Endothelial cell (in vitro differentiated cells): Measurements from ENCODE around the gene SLC8A1. TPM values are rescaled to one million over a fixed set of nuclear protein-coding genes. Genes with fewer than 3 reads are reported as not detected.

ENCODE experiments used
- DNase-seq: peaks from one replicate; pipeline ENCODE4 v3.0.0; 2021; ENCODE audit warnings: low spot score
- H3K27ac Mint-ChIP-seq: one replicate; pipeline ENCODE4 v1.8.0; 2021; ENCODE audit warnings: mixed read lengths, inconsistent platforms; ENCODE audit not compliant: unreplicated experiment
- H3K27me3 Mint-ChIP-seq: one replicate; pipeline ENCODE4 v1.8.0; 2021; ENCODE audit warnings: mild to moderate bottlenecking, moderate library complexity, mixed read lengths, inconsistent platforms; ENCODE audit not compliant: unreplicated experiment
- H3K36me3 Mint-ChIP-seq: one replicate; pipeline ENCODE4 v1.8.0; 2021; ENCODE audit warnings: mild to moderate bottlenecking, low read depth, mixed read lengths, inconsistent platforms; ENCODE audit not compliant: unreplicated experiment
- H3K4me1 Mint-ChIP-seq: one replicate; pipeline ENCODE4 v1.8.0; 2021; ENCODE audit warnings: mild to moderate bottlenecking, mixed read lengths, inconsistent platforms; ENCODE audit not compliant: unreplicated experiment
- H3K4me3 Mint-ChIP-seq: one replicate; pipeline ENCODE4 v1.8.0; 2021; ENCODE audit warnings: mild to moderate bottlenecking, mixed read lengths, inconsistent platforms; ENCODE audit not compliant: unreplicated experiment
- H3K9me3 Mint-ChIP-seq: one replicate; pipeline ENCODE4 v1.8.0; 2021; ENCODE audit warnings: mixed read lengths, inconsistent platforms; ENCODE audit not compliant: unreplicated experiment
- total RNA-seq: library from RNA; stranded (reverse); fragmentation: NEBNext Ultra II Directional; extraction: Animal tissue kit (Norgen Biotek cat#: 25700); gene quantifications from one replicate; pipeline ENCODE4 v1.2.1, GENCODE V29; 2021; ENCODE audit not compliant: unreplicated experiment
- TF ChIP-seq, protein P1 (sequence below): fragments of 200-600 bp; sonication (generic); IDR thresholded peaks from one replicate; pipeline ENCODE4 v1.5.0; 2021; ENCODE audit warnings: antibody characterized with exemption; ENCODE audit not compliant: unreplicated experiment

Gene SLC8A1
- total RNA-seq, 1 donor from 2014 or later, result 0.80 TPM

DNA sequence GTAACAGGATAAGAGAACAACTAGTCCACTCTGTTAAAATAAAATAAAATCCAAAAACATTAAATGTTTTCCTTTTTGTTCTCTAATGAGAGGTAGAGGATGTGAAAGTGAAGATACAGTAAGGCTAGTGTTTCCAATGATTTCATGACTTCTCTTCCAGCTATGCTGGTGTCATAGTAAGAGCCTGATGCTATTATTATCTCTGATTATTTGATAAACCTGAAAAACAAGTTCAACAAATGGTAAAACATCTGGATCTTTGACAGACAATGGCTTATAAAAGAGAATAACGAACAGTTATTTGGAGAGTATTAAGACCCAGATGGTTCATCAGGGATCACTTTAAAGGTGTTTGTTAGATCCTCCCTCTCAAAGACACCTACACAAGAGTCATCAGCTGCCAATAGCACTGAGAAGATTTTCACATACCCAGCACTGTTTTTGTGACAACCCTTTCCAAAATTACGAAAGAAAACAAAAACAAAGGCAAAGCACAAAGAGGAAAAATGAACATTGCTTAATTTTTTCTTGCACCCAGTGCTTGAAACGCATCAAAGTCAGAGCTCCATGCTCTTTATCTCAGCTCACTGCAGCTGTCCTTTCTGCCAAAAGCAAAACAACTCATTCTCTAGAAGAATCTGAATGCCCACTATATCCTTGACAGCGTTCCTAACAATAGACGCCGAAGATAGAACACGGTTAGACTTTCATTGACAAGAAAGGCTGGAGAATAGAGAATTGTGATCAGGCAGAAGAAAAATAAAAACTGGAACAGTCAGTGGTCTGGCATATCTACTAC is 168.6 kb downstream of the SLC8A1 start:
- Mint-ChIP-seq H3K27ac (no peak overlapping the region), H3K4me1 (peaks cover 3% of the 10 kb centered on the region), H3K9me3 (no peaks in the 10 kb centered on the region), H3K27me3 (no peaks in the 10 kb centered on the region), H3K36me3 (no peaks in the 10 kb centered on the region), H3K4me3 (no peak overlapping the region)
- TF ChIP-seq, protein P1, sequence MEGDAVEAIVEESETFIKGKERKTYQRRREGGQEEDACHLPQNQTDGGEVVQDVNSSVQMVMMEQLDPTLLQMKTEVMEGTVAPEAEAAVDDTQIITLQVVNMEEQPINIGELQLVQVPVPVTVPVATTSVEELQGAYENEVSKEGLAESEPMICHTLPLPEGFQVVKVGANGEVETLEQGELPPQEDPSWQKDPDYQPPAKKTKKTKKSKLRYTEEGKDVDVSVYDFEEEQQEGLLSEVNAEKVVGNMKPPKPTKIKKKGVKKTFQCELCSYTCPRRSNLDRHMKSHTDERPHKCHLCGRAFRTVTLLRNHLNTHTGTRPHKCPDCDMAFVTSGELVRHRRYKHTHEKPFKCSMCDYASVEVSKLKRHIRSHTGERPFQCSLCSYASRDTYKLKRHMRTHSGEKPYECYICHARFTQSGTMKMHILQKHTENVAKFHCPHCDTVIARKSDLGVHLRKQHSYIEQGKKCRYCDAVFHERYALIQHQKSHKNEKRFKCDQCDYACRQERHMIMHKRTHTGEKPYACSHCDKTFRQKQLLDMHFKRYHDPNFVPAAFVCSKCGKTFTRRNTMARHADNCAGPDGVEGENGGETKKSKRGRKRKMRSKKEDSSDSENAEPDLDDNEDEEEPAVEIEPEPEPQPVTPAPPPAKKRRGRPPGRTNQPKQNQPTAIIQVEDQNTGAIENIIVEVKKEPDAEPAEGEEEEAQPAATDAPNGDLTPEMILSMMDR, result no peak
- DNase-seq, result no peak

DNA sequence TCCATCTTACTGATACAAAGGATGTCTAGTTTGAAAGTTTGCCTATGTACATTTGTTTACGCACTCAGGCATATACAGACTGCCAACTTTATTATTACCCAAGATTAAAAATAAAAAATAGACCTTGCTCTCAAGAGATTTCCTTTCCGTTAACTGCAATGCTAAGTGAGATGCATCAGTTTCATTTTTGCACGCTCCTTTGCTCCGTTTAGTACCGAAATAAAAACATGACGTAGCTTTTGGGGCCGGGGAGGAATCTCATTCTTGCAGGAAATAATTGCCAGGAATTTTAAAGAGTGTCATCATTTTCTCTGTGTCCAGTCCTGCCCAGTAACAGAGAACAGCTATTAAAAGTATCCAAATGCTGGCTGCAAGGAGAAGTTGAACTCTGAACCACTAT is 169.5 kb downstream of the SLC8A1 start:
- peaks cover 2% of the 10 kb centered on the region for H3K4me1 Mint-ChIP-seq
- no peak overlapping the region for H3K27ac Mint-ChIP-seq
- no peak for DNase-seq
- no peaks in the 10 kb centered on the region for H3K36me3 Mint-ChIP-seq
- H3K27me3 Mint-ChIP-seq, result no peaks in the 10 kb centered on the region
- no peaks in the 10 kb centered on the region for H3K9me3 Mint-ChIP-seq
- no peak overlapping the region for H3K4me3 Mint-ChIP-seq
- TF ChIP-seq, protein P1, result no peak

DNA sequence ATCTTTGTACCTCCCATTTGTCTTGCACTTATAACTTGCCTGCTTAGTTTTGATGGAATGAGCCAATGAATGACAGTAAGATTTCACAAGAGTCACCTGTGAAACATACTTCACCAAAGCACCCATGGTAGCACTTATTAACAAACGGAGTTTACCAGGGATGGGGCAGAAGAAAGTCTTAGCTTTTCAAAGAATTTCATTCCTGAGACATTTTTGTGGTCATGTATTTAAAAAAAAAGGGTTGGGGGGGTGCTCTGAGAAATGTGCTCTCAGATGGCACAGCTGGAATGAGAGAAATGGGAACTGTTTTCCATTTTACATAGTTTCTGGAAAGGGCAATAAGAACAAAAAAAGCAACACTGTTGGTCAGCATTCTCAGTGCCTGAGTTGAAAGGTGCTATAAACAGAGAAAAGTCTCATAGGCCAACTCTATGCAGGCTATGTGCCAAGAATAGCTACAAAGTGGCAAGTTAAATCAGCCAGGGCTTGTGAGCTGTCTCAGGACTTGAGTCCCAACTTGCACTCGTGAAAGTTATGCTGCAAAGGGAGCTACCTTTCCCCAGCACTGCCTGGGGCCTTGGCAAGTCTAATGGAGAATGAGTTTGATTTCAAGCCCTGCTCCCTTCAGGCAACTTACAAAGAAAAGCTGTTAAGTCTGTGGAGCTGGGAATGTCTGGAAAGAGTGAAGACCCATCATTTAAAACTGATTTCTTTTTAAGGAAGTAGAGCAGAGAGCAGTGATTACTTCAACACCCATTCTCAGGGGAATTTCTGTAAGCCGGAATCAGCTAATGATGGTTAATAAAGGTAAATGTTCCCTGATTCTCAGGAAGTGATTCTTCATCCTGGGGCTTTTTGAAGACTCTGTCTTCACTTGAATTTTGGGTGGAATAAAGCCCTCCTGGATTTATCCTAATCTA is 170.6 kb downstream of the SLC8A1 start:
- no peaks in the 10 kb centered on the region for H3K27me3 Mint-ChIP-seq
- DNase-seq, result no peak
- no peaks in the 10 kb centered on the region for H3K9me3 Mint-ChIP-seq
- H3K4me3 Mint-ChIP-seq, result no peak overlapping the region
- H3K4me1 Mint-ChIP-seq, result no peaks in the 10 kb centered on the region
- no peaks in the 10 kb centered on the region for H3K36me3 Mint-ChIP-seq
- TF ChIP-seq, protein P1, result no peak
- H3K27ac Mint-ChIP-seq, result no peak overlapping the region

DNA sequence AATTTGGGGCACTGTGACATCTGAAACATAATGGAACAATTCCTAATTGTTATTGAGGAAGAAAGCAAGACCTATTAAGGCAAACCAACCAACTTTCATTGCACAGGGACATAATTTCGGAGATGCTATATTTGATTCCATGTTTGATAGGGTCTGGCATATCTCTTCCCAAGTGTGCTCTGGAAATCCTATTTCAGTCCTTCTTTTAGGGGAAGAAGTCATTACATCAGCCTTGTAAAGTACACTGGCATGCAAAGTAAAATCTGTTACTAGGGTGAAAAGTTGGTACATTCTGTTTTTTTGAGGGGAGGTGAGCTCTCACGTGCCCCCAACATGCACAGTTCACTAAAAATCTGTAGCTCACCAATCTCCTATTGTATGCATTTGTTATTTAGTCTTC is 172.4 kb downstream of the SLC8A1 start:
- Mint-ChIP-seq H3K27me3 (no peaks in the 10 kb centered on the region), H3K4me1 (no peaks in the 10 kb centered on the region), H3K36me3 (no peaks in the 10 kb centered on the region), H3K9me3 (no peaks in the 10 kb centered on the region), H3K27ac (no peak overlapping the region), H3K4me3 (no peak overlapping the region)
- TF ChIP-seq, protein P1, result no peak
- DNase-seq, result no peak

DNA sequence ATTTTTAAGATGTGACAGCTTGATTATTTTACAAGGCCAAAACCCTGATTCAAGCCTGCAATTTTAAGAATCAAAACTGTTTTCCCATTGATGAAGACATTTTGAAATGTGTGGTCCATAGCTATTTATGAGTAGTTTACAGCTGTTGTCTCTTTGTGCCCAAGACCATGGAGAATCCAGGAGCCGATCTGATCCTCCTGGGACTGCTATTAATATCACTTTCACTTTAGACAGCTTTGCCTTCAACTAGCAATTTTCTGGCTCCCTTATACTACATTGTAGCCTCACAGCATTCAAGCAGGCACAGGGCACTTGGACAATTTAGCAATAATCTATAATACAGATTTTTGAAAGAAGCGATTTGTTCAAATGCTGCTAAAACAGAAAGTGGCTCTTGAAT is 172.9 kb downstream of the SLC8A1 start:
- TF ChIP-seq, protein P1, result no peak
- Mint-ChIP-seq H3K4me3 (no peak overlapping the region), H3K9me3 (no peaks in the 10 kb centered on the region), H3K27ac (no peak overlapping the region), H3K27me3 (no peaks in the 10 kb centered on the region), H3K4me1 (no peaks in the 10 kb centered on the region), H3K36me3 (no peaks in the 10 kb centered on the region)
- no peak for DNase-seq
